ENCODE data around the gene OLFM2.
A peak's percentile ranks its signal among the peaks of the same experiment; 100 is the strongest.

OLFM2 gene

GRCh38 chr19:9961103-9961502, 24.8 kb upstream of the OLFM2 start:
- no peak for ATAC-seq

GRCh38 chr19:9958379-9958821, 22.1 kb upstream of the OLFM2 start:
- ATAC-seq, result peak; percentile 84
- TF ChIP-seq ZNF565 (CRISPR knock-in tag; conservative IDR thresholded peaks at IDR 0.05; ENCODE audit: low read depth), result no peak
- TF ChIP-seq CREB5 (CRISPR knock-in tag; IDR thresholded peaks at IDR 0.05; ENCODE audit: low read depth), result no peak
- TF ChIP-seq BACH2 (CRISPR knock-in tag; IDR thresholded peaks at IDR 0.05; ENCODE audit: borderline replicate concordance), result no peak
- TF ChIP-seq TCF4 (CRISPR knock-in tag; IDR thresholded peaks at IDR 0.05; ENCODE audit: borderline replicate concordance), result no peak
- no peak for TF ChIP-seq ESRRG (CRISPR knock-in tag; IDR thresholded peaks at IDR 0.05)
- no peak for TF ChIP-seq GLIS3 (CRISPR knock-in tag; IDR thresholded peaks at IDR 0.05)
- no peak for TF ChIP-seq ZC3H10 (CRISPR knock-in tag; IDR thresholded peaks at IDR 0.05)
- TF ChIP-seq ZNF8 (CRISPR knock-in tag; IDR thresholded peaks at IDR 0.05), result no peak
- TF ChIP-seq OSR1 (CRISPR knock-in tag; IDR thresholded peaks at IDR 0.05), result no peak
- no peak for TF ChIP-seq PPARA (CRISPR knock-in tag; IDR thresholded peaks at IDR 0.05; ENCODE audit: borderline replicate concordance)
- no peak for TF ChIP-seq TSHZ2 (CRISPR knock-in tag; IDR thresholded peaks at IDR 0.05)

More at GRCh38 chr19:9961103-9961502, 24.8 kb upstream of the OLFM2 start:
- TF ChIP-seq ZC3H10 (CRISPR knock-in tag; IDR thresholded peaks at IDR 0.05), result no peak
- no peak for TF ChIP-seq ZNF70 (CRISPR knock-in tag; IDR thresholded peaks at IDR 0.05)
- TF ChIP-seq ISL1 (CRISPR knock-in tag; IDR thresholded peaks at IDR 0.05), result no peak
- TF ChIP-seq CSDC2 (CRISPR knock-in tag; IDR thresholded peaks at IDR 0.05), result no peak
- no peak for TF ChIP-seq ZFP3 (CRISPR knock-in tag; IDR thresholded peaks at IDR 0.05)
- no peak for TF ChIP-seq ZNF565 (CRISPR knock-in tag; conservative IDR thresholded peaks at IDR 0.05; ENCODE audit: low read depth)
- TF ChIP-seq TCF4 (CRISPR knock-in tag; IDR thresholded peaks at IDR 0.05; ENCODE audit: borderline replicate concordance), result no peak
- TF ChIP-seq PATZ1 (CRISPR knock-in tag; IDR thresholded peaks at IDR 0.05; ENCODE audit: borderline replicate concordance), result no peak
- TF ChIP-seq OSR1 (CRISPR knock-in tag; IDR thresholded peaks at IDR 0.05), result no peak
- no peak for TF ChIP-seq TSHZ2 (CRISPR knock-in tag; IDR thresholded peaks at IDR 0.05)
- TF ChIP-seq RARB (CRISPR knock-in tag; IDR thresholded peaks at IDR 0.05), result no peak
- TF ChIP-seq PPARA (CRISPR knock-in tag; IDR thresholded peaks at IDR 0.05; ENCODE audit: borderline replicate concordance), result no peak
- TF ChIP-seq SNAI2 (CRISPR knock-in tag; IDR thresholded peaks at IDR 0.05), result no peak
- no peak for TF ChIP-seq TOX (CRISPR knock-in tag; IDR thresholded peaks at IDR 0.05; ENCODE audit: borderline replicate concordance)
- no peak for TF ChIP-seq BACH2 (CRISPR knock-in tag; IDR thresholded peaks at IDR 0.05; ENCODE audit: borderline replicate concordance)
- TF ChIP-seq ZNF8 (CRISPR knock-in tag; IDR thresholded peaks at IDR 0.05), result no peak

- ATAC-seq, result no peak
- TF ChIP-seq GLIS3 (CRISPR knock-in tag; IDR thresholded peaks at IDR 0.05) (no peak), TCF4 (CRISPR knock-in tag; IDR thresholded peaks at IDR 0.05; ENCODE audit: borderline replicate concordance) (no peak)
Measured at GRCh38 chr19:9956956-9957355, 20.6 kb upstream of the OLFM2 start.
